ENCODE data around the gene CCT6A.
"Not testable (repeated sequence)": the region's sequence is repeated elsewhere in the genome, so short reads cannot be mapped to it uniquely, and the experiment has no call there.

The CCT6A gene

DNA sequence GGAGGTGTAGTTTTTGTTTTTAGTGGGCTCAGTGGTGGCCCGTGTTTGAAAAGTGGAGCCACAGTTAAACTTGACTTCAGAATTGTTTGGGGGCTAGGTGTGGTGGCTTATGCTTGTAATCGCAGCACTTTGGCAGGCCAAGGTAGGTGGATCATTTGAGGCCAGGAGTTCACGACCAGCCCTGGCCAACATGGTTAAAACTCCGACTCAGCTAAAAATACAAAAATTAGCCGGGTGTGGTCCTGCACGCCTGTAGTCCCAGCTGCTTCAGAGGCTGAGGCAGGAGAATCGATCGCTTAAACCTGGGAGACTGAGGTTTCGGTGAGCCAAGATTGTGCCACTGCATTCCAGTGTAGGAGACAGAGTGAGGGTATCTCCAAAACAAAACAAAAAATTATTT is 1.8 kb downstream of the CCT6A start:
- FAIRE-seq, result no peak

GRCh38 chr7:56053993-56054392 is 2.4 kb downstream of the CCT6A start:
- no peak for FAIRE-seq

GRCh38 chr7:56062382-56062781 is 10.8 kb downstream of the CCT6A start:
- FAIRE-seq, result no peak

DNA sequence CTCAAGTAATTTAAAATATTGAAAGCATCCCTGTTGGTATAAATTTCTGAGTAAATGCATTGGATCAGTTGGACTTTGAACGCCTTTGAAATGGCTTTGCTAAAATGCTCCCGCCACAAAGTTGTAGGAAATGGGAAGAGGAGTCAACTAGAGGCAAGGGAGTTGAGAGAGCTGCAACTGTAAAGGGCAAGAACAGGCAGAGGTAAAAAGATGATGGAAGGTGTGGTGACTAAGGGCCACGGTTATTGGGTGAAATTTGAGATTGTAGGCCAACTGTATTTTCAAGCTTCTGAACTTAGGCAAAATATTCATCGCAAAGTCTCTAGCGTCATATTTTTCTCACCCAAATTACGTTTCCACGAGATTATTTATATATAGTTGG is 11.9 kb downstream of the CCT6A start:
- FAIRE-seq, result no peak

DNA sequence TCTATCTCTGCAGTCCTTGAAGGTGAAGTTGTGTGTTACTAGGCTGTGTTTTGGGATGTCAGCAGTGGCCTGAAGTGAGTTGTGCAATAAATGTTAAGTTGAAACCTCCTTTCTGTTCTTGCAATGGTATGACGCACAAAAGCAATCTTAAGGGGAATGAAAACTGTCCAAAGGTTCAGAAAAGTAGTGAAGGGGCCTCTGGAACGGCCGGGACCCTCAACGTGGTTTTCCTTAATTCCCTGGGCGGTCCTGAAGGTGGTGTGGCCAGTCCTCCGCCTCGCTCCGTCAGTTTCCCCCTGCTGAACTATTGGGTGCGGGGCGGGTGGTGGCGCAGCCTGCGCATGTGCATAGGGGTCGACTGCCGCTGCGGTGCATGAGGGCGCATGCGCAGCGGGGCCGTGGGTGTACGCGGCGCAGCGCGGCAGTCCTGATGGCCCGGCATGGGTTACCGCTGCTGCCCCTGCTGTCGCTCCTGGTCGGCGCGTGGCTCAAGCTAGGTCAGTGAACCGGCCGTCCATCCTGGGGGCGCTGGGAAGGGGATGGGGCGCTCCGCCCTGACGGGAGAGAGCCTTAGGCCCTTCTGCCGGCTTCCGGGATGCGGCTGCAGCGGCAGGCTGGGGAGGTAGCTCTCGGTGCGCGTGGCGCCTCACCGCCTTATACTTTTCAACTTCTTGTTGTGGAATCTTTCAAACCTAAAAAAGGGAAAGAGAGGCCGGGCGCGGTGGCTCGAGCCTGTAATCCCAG is 12.5 kb downstream of the CCT6A start, which contains the start of gene SUMF2:
TSS of gene SUMF2 (plus strand) at position 405 of the 744 bp plus-strand sequence. CDS start at position 431, 26 bp downstream.
- FAIRE-seq, result no peak

DNA sequence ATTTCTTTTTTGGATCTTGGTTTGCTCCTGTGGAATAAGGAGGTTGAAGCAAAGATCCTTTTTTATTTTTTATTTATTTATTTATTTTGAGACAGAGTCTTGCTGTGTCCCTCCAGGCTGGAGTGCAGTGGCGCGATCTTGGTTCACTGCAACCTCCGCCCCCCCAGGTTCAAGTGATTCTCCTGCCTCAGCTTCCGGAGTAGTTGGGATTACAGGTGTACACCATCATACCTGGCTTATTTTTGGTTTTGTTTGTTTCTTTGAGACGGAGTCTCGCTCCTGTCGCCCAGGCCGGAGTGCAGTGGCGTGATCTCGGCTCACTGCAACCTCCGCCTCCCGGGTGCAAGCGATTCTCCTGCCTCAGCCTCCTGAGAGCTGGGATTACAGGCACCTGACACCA is 14.8 kb downstream of the CCT6A start:
- not testable (repeated sequence) for FAIRE-seq

DNA sequence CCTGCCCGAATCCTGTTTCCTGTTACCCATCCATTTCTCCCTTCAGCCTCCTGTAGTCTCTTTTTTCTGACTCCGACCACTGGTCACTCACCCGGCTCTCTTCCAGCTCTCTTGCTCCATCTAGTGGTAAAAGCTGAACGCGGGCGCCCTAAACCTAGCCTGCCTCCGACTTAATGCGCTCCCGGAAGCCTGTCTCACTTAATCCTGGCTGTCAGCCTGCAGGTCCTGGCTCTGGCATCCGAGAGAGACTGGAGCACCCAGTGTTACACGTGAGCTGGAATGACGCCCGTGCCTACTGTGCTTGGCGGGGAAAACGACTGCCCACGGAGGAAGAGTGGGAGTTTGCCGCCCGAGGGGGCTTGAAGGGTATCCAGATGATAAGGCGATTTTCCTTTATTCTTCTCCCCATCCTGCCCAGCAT is 22.8 kb downstream of the CCT6A start:
- FAIRE-seq, result no peak

- no peak for FAIRE-seq
Observed at GRCh38 chr7:56077681-56078080, 26.1 kb downstream of the CCT6A start.

GRCh38 chr7:56078196-56078595 is 26.6 kb downstream of the CCT6A start:
- no peak for FAIRE-seq

DNA sequence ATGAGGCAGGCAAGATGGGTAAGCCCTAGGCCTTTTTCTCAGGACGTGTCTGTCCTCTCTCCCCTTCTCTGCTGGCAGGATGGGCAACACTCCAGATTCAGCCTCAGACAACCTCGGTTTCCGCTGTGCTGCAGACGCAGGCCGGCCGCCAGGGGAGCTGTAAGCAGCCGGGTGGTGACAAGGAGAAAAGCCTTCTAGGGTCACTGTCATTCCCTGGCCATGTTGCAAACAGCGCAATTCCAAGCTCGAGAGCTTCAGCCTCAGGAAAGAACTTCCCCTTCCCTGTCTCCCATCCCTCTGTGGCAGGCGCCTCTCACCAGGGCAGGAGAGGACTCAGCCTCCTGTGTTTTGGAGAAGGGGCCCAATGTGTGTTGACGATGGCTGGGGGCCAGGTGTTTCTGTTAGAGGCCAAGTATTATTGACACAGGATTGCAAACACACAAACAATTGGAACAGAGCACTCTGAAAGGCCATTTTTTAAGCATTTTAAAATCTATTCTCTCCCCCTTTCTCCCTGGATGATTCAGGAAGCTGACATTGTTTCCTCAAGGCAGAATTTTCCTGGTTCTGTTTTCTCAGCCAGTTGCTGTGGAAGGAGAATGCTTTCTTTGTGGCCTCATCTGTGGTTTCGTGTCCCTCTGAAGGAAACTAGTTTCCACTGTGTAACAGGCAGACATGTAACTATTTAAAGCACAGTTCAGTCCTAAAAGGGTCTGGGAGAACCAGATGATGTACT is 28.1 kb downstream of the CCT6A start:
- FAIRE-seq, result no peak

DNA sequence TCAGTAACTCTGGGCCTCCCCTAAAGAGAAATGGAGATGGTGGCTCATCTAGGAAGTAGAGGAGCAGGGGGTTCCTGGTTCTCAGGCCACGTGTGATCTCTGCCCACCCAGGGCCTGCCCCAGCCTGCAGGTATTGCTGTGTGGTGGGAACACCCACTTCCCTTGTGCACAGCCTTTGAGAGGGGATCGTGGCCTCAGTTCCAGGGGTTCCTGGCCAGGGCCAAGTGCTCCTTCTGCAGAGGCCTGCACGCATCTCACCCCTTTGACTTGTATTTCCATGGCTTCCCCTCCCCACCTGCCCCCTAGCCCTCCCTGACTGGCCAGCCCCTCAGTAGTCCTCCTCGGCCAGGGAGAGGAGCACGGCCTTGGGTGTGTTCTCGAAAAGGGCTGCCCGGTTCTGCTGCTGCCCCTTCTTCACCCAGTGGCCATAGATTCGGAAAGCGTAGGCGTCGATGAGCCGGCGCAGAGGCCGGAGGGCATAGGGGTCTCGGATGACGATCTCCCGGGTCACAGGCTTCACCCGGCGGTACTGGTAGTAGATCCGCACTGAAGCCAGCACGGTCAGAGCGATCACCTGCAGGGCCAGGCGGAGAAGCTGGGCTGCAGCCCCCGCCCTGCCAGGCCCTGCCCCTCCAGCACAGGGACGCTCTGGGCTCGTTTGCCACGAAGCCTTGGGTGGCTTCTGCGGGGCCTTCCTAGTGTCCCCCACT is 29.3 kb downstream of the CCT6A start:
- FAIRE-seq, result not testable (repeated sequence)

- no peak for FAIRE-seq
Observed at GRCh38 chr7:56081626-56082340, 30.2 kb downstream of the CCT6A start.

DNA sequence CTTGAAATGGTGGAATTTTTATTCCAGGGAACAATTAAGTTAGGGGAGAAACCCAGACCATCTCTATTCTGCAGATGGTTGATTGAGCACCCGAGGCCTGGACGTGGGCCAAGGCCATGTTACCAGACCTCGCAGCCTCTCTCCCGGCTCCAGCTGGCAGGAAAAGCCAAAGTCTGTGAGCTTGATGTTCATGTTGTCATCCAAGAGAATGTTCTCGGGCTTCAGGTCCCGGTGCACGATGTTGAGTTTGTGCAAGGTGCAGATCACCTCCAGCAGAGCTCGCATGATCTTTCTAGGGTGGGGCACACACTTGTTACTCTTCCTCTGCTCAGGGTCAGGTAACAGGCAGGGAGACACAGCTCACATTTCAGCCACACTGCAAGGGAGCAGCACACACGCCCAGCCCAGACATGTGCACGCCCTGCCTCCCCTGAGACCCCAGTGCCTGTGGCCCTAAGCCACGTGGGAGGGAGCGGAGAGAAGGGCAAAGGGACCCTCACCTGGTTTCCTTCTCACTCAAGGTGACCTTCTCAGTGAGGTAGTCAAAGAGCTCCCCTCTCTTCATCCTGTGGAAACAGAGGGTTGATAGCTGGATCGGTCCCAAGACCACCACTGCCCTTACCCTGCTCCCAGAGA is 31.7 kb downstream of the CCT6A start:
- no peak for FAIRE-seq

DNA sequence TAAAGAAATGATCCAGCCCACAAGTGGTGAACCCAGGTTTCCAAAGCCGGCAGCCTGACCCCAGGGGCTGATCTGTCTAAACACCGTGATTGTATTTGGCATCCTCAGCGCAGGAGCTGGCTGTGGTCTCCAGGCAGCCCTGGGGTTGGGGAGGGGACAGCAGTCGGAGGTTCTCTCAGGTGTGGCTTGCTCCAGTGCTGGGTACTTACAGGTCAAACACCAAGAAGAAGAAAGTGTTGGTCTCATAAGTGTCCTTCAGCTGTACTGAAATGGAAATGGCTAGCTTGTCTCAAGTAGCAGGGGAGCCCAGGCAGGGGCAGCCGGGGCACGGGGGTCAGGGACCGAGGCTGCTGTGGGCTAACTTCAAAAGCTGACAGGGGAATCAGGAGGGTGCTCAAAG is 35.2 kb downstream of the CCT6A start:
- no peak for FAIRE-seq

GRCh38 chr7:56087445-56087844 is 35.9 kb downstream of the CCT6A start:
- FAIRE-seq, result no peak

- FAIRE-seq, result no peak
Observed at GRCh38 chr7:56091591-56091990, 40.0 kb downstream of the CCT6A start.

- not testable (repeated sequence) for FAIRE-seq
Observed at GRCh38 chr7:56092388-56092787, 40.8 kb downstream of the CCT6A start.

DNA sequence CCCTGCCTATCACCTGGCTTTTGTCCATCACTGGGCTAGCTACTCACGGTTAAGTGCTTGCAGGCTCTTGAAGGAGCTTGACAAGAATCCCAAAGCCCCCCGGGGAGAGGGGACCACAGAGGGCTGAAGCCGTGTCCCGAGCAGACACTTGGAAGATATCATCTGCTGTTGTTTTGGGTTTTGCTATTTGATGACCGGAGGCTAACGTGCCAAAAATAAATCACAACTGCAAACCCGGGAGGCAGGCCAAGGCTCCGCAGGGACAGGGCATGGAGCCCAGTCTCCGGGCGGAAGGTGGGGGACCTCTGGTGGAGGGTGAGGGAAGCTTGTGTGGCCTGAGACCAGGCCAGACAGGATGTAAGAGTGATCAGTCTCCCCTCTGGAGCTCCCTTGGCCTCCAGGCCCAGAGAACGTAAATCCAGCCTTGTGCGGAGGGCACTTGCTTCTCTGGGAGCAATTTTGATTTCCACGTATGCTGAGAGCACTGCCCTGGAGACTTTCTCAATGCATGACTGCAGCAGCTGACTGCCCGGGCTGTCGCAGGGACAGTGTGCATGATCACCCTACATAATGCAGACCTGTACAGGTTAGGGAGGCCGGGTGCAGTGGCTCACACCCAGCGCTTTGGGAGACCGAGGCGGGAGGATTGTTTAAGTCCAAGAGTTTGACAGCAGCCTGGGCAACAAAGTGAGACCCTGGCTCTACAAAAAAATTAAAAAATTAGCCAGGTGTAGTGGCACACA is 41.4 kb downstream of the CCT6A start, which contains the start of gene PHKG1:
TSS of gene PHKG1 (minus strand) at position 164 of the 743 bp plus-strand sequence. CDS start 4,011 bp downstream, outside the sequence.
- FAIRE-seq, result no peak

- no peak for FAIRE-seq
Observed at GRCh38 chr7:56097700-56098099, 46.1 kb downstream of the CCT6A start.

GRCh38 chr7:56098187-56099008 is 46.8 kb downstream of the CCT6A start:
- not testable (repeated sequence) for FAIRE-seq

DNA sequence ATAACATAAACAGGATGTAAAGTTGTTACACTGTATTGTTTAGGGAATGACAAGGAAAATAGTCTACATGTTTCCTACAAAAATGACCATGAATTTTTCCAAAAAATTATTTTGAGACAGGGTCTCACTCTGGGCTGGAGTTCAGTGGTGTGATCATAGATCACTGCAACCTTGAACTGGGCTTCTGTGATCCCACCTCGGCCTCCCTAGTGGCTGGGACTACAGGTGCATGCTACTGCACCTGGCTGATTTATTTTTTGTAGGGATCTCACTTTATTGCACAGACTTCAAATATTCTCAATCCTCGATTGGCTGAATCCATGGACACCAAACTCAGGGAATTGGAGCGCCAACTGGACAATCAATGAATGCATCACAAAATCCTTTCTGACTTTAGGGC is 48.1 kb downstream of the CCT6A start:
- no peak for FAIRE-seq
